C4-2B (cell line): ENCODE measurements around the gene ERCC2.

Source experiments
- ZFX ChIP-seq: fragments of 450-650 bp; IDR thresholded peaks from 2 replicates; pipeline ENCODE4 v1.6.1; 2017
- TF ChIP-seq, protein P1 (sequence below): fragments of 450-650 bp; conservative IDR thresholded peaks from 2 replicates; pipeline ENCODE4 v1.5.1; 2017; ENCODE audit warnings: mild to moderate bottlenecking

DNA sequence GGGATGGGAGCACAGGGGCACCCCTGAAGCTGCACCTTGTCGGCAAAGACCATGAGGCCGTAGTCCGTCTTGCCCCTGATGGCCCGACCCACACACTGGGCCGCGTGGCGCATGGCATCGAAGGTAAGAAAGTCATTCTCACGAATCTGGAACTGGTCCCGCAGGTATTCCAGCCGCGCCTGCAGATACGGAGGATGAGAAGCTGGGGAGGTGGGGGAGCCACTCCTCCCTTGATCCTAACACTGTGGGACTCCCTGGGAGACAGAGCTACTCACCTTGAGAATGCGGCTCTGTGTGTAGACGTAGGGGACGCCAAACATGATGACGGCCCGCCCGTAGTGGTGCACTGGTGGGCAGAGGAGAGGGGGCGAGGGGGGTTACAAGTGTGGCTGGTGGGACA, 17.9 kb downstream of the ERCC2 start:
- TF ChIP-seq, protein P1, sequence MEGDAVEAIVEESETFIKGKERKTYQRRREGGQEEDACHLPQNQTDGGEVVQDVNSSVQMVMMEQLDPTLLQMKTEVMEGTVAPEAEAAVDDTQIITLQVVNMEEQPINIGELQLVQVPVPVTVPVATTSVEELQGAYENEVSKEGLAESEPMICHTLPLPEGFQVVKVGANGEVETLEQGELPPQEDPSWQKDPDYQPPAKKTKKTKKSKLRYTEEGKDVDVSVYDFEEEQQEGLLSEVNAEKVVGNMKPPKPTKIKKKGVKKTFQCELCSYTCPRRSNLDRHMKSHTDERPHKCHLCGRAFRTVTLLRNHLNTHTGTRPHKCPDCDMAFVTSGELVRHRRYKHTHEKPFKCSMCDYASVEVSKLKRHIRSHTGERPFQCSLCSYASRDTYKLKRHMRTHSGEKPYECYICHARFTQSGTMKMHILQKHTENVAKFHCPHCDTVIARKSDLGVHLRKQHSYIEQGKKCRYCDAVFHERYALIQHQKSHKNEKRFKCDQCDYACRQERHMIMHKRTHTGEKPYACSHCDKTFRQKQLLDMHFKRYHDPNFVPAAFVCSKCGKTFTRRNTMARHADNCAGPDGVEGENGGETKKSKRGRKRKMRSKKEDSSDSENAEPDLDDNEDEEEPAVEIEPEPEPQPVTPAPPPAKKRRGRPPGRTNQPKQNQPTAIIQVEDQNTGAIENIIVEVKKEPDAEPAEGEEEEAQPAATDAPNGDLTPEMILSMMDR = no peak
- no peak for TF ChIP-seq ZFX
